Esophagus muscularis mucosa (tissue), 4 donors: Measurements from ENCODE around the gene STT3A. TPM values are rescaled to one million over a fixed set of nuclear protein-coding genes. Genes with fewer than 3 reads are reported as not detected.
A peak's percentile ranks its signal among the peaks of the same experiment; 100 is the strongest.

Source experiments
- DNase-seq: peaks from one replicate; pipeline ENCODE4 v3.0.0-alpha.2; 2017; ENCODE audit errors: extremely low spot score
- H3K27ac ChIP-seq, 4 donors: fragments of 200-600 bp; sonication (generic); replicated peaks in 1 of 4; 1 replicate in 3 of 4; 2 replicates in 1 of 4; pipeline ENCODE4 v1.5.1; 2016 to 2019; ENCODE audit warnings: mild to moderate bottlenecking in 1 of 4
- H3K27me3 ChIP-seq, 4 donors: fragments of 200-600 bp; sonication (generic); one replicate each; pipeline versions ENCODE4 v1.5.1 to v1.6.0; 2016 to 2019
- H3K36me3 ChIP-seq, 4 donors: fragments of 200-600 bp; sonication (generic); one replicate each; pipeline ENCODE4 v1.5.1; 2016 to 2019
- H3K4me1 ChIP-seq, 4 donors: fragments of 200-600 bp; sonication (generic); one replicate each; pipeline ENCODE4 v1.5.1; 2016 to 2019
- H3K4me3 ChIP-seq, 4 donors: fragments of 200-600 bp; sonication (generic); 1 replicate in 2 of 4; 2 replicates in 2 of 4; pipeline ENCODE4 v1.5.1; 2016 to 2019; ENCODE audit warnings: mild to moderate bottlenecking in 4 of 4, moderate library complexity in 1 of 4
- H3K9me3 ChIP-seq, 4 donors: fragments of 200-600 bp; sonication (generic); 1 replicate in 3 of 4; 2 replicates in 1 of 4; pipeline ENCODE4 v1.5.1; 2016 to 2019
- EP300 ChIP-seq: sonication (generic); formaldehyde crosslinking; IDR thresholded peaks from one replicate; pipeline ENCODE4 v1.6.1; 2017; ENCODE audit warnings: antibody characterized with exemption
- POLR2A ChIP-seq: fragments of 450-650 bp; IDR thresholded peaks from one replicate; pipeline ENCODE4 v1.6.1; 2017; ENCODE audit warnings: antibody characterized with exemption, moderate library complexity, mild to moderate bottlenecking, low read depth
- POLR2AphosphoS5 ChIP-seq, 2 donors: sonication (generic); formaldehyde crosslinking; IDR thresholded peaks; one replicate each; pipeline ENCODE4 v1.6.1; 2017; ENCODE audit warnings: antibody characterized with exemption in 2 of 2
- WGBS: methylation state at CpG from one replicate; pipeline ENCODE4 v1.1.5; 2018; 5-methylcytosine and 5-hydroxymethylcytosine counted together
- intact Hi-C: fragments of 100-400 bp; cut with DNase I; formaldehyde crosslinking; loops from one replicate; pipeline ENCODE4 v1.15.1; 2023
- total RNA-seq, 4 donors: library from RNA; depleted of rRNA; stranded (reverse); fragments of >200 nt; gene quantifications; one replicate each; pipeline versions ENCODE4 v1.1.0 to v1.2.1, GENCODE V29; 2016
- TF ChIP-seq, protein P1 (sequence below), 3 experiments: fragments of 200-600 bp in 2 of 3; fragments of 450-650 bp in 1 of 3; sonication (generic) in 2 of 3; IDR thresholded peaks; one replicate each; pipeline ENCODE4 v1.5.1; 2017 to 2019; ENCODE audit warnings: antibody characterized with exemption in 3 of 3, mild to moderate bottlenecking in 2 of 3, moderate library complexity in 1 of 3

The STT3A gene
- total RNA-seq, 4 donors from 2014 or later, result 31.6 to 65.4 (median 52.8) TPM

DNA sequence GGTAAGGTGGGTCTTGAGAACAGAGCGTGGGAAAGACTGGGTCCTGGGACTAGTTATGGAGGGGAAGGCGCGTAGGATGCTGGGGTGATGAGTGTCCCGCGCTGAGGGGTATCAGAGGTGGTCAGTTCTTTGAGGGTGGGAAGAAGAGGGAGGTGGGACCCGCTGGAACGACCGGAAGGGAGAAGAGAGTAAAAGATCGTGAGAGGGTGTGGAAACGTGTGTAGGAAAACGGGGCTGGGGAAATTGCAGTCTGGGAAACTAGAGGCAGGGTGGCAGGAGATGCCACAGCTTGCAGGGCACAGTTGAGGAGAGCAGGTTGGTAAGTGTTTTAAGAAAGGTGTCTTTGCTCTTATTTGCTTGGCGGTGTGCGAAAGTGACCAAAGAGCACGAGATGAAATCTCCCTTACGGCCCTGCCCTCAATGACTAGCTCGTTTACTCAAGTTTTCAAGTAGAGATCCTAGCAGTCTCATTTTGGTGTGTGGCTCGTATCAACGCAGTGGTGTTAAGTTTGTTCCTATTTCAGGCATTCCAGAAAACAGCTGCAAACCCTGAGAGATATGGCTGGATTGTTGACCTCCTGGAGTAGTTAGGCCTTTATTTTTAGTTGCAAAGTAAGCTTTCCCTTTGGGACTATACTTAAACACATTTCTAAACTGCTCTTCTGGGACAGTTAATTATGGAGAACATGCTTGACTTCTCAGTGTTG lies 615 bp downstream of the STT3A start:
- Histone ChIP-seq H3K27me3 (no peaks in the 10 kb centered on the region), H3K27ac (peak overlapping the region; percentile 74 to 99 (median 88)), H3K4me1 (peaks cover 13 to 46% (median 32%) of the 10 kb centered on the region in 4 donors), H3K4me3 (peak overlapping the region; percentile 71 to 92 (median 86)), H3K9me3 (no peaks in the 10 kb centered on the region), H3K36me3 (peaks cover 7 to 19% (median 15%) of the 10 kb centered on the region in 4 donors)
- TF ChIP-seq EP300, result no peak
- no peak for TF ChIP-seq POLR2AphosphoS5 (IDR thresholded peaks at IDR 0.05)
- intact Hi-C loops, result no loop called here
- no peak for DNase-seq
- WGBS, result under 1% methylated on average over 18 of the region's 18 CpGs

DNA sequence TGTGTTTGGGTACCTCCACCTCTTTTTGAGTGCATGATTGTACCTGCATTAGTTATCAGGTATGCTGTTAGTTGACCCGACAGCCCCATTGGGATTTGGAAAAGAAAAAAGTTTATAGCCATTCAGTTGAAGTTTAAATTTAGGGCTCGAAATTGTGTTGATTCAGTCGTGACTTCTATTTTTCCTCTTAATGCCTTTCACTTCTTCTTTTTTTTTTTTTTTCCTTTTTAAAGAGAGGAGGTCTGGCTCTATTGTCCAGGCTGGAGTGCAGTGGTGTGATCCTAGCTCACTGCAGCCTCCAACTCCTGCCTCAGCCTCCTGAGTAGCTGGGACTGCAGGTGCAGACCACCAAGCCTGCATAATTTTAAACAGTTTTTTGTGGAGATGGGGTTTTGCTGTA lies 2.3 kb downstream of the STT3A start:
- DNase-seq, result no peak
- TF ChIP-seq POLR2AphosphoS5 (IDR thresholded peaks at IDR 0.05) (no peak), EP300 (no peak), POLR2A (no peak)
- TF ChIP-seq, protein P1, sequence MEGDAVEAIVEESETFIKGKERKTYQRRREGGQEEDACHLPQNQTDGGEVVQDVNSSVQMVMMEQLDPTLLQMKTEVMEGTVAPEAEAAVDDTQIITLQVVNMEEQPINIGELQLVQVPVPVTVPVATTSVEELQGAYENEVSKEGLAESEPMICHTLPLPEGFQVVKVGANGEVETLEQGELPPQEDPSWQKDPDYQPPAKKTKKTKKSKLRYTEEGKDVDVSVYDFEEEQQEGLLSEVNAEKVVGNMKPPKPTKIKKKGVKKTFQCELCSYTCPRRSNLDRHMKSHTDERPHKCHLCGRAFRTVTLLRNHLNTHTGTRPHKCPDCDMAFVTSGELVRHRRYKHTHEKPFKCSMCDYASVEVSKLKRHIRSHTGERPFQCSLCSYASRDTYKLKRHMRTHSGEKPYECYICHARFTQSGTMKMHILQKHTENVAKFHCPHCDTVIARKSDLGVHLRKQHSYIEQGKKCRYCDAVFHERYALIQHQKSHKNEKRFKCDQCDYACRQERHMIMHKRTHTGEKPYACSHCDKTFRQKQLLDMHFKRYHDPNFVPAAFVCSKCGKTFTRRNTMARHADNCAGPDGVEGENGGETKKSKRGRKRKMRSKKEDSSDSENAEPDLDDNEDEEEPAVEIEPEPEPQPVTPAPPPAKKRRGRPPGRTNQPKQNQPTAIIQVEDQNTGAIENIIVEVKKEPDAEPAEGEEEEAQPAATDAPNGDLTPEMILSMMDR (IDR thresholded peaks at IDR 0.05), result no peak
- Histone ChIP-seq H3K4me3 (no peak overlapping the region), H3K27me3 (no peaks in the 10 kb centered on the region), H3K4me1 (peaks cover 13 to 46% (median 32%) of the 10 kb centered on the region in 4 donors), H3K9me3 (no peaks in the 10 kb centered on the region), H3K27ac (no peak overlapping the region), H3K36me3 (peaks cover 7 to 36% (median 31%) of the 10 kb centered on the region in 4 donors)
- intact Hi-C loops, result no loop called here
- 72% methylated on average over 3 of the region's 3 CpGs for WGBS

GRCh38 chr11:125600663-125601062 lies 8.0 kb downstream of the STT3A start:
- WGBS, result 100% methylated on average over 2 of the region's 2 CpGs
- intact Hi-C loops, result no loop called here
- DNase-seq, result no peak
- peaks cover 0 to 9% (median 2%) of the 10 kb centered on the region in 4 donors for H3K4me1 ChIP-seq
- no peak overlapping the region for H3K27ac ChIP-seq
- no peaks in the 10 kb centered on the region for H3K27me3 ChIP-seq
- H3K9me3 ChIP-seq, result no peaks in the 10 kb centered on the region
- TF ChIP-seq POLR2AphosphoS5 (IDR thresholded peaks at IDR 0.05) (no peak), POLR2A (no peak), EP300 (no peak)
- TF ChIP-seq, protein P1 (IDR thresholded peaks at IDR 0.05), result no peak
- no peak overlapping the region for H3K4me3 ChIP-seq
- H3K36me3 ChIP-seq, result peaks cover 40 to 93% (median 88%) of the 10 kb centered on the region in 4 donors

DNA sequence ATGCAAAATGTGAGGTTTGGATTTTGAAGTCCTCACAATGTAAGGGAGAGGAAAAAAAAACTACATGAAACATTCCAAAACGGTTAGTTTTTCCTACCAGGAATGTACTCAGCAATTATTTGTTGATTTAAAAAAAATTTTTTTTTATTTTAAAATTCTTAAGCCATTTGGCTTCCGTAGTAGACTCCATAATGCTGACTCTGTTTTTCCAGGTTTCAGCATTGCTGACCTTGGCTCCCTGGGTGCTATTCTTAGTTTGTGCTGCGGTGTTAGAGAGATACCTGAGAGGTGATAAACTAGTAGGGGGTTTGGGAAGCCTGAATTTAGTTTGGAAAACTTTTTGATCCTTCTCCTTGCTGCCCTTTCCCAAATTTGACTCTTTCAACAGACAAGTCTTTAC lies 10.6 kb downstream of the STT3A start:
- H3K27me3 ChIP-seq, result no peaks in the 10 kb centered on the region
- H3K4me1 ChIP-seq, result peaks cover 0 to 4% (median 0%) of the 10 kb centered on the region in 4 donors
- no peak overlapping the region for H3K27ac ChIP-seq
- DNase-seq, result peak; percentile 1
- H3K36me3 ChIP-seq, result peaks cover 53 to 100% (median 99%) of the 10 kb centered on the region in 4 donors
- WGBS, result 73% methylated on average over 3 of the region's 3 CpGs
- intact Hi-C loops, result no loop called here
- no peak for TF ChIP-seq POLR2AphosphoS5 (IDR thresholded peaks at IDR 0.05)
- TF ChIP-seq EP300, result no peak
- TF ChIP-seq POLR2A, result no peak
- TF ChIP-seq, protein P1 (IDR thresholded peaks at IDR 0.05), result no peak
- H3K9me3 ChIP-seq, result no peaks in the 10 kb centered on the region
- no peak overlapping the region for H3K4me3 ChIP-seq

DNA sequence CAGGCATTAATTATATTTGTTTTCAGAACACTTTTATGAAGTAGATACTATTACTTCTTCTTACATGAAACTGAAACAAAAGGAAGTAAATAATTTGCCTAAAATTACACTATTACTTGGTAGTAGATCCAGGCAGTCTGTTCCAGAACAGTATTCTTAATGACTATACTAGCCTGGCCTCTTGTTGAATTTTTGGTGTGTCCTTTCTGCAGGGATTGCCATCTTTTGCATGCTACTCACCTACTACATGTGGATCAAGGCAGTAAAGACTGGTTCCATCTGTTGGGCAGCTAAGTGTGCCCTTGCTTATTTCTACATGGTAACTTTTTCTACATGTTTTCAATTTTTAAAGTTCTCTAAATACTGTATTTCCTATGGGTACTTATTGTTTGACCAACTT lies 12.8 kb downstream of the STT3A start:
- intact Hi-C loops, result no loop called here
- no peak for DNase-seq
- H3K27me3 ChIP-seq, result no peaks in the 10 kb centered on the region
- no peak overlapping the region for H3K27ac ChIP-seq
- no peak overlapping the region for H3K4me3 ChIP-seq
- H3K4me1 ChIP-seq, result peaks cover 0 to 4% (median 0%) of the 10 kb centered on the region in 4 donors
- TF ChIP-seq POLR2AphosphoS5 (IDR thresholded peaks at IDR 0.05), result no peak
- TF ChIP-seq POLR2A, result no peak
- peaks cover 73 to 100% (median 100%) of the 10 kb centered on the region in 4 donors for H3K36me3 ChIP-seq
- no peaks in the 10 kb centered on the region for H3K9me3 ChIP-seq
